Calu3 (cell line): ENCODE data around the gene NR4A1. TPM values are rescaled to one million over a fixed set of nuclear protein-coding genes. Genes with fewer than 3 reads are reported as not detected.

Experiments
- BruUV-seq: library from RNA; stranded (reverse); fragments of 400-500 nt; replicated peaks from 2 replicates; lab custom pipeline; 2021; lab: Mats Ljungman, UMichigan
- CTCF ChIA-PET: fragments of 300-600 bp; sonication (Branson Sonifier 250); formaldehyde crosslinking; loops from one replicate; lab custom pipeline; 2022; ENCODE audit warnings: antibody characterized with exemption; lab: Charles Lee
- DNase-seq: peaks from one replicate; pipeline ENCODE4 v3.0.0; 2022
- H3K27ac Mint-ChIP-seq: one replicate; pipeline ENCODE4 v1.8.0; 2022; ENCODE audit warnings: mixed read lengths; ENCODE audit not compliant: unreplicated experiment
- H3K27me3 Mint-ChIP-seq: one replicate; pipeline ENCODE4 v1.8.0; 2022; ENCODE audit warnings: mixed read lengths; ENCODE audit not compliant: unreplicated experiment
- H3K36me3 Mint-ChIP-seq: one replicate; pipeline ENCODE4 v1.8.0; 2022; ENCODE audit warnings: mild to moderate bottlenecking, moderate library complexity, mixed read lengths; ENCODE audit not compliant: insufficient read depth, unreplicated experiment
- H3K4me1 Mint-ChIP-seq: one replicate; pipeline ENCODE4 v1.8.0; 2022; ENCODE audit warnings: mild to moderate bottlenecking, low read depth, mixed read lengths; ENCODE audit not compliant: unreplicated experiment
- H3K4me3 Mint-ChIP-seq: one replicate; pipeline ENCODE4 v1.8.0; 2022; ENCODE audit warnings: mild to moderate bottlenecking, low read depth, moderate library complexity, mixed read lengths; ENCODE audit not compliant: unreplicated experiment
- H3K9me3 Mint-ChIP-seq: one replicate; pipeline ENCODE4 v1.8.0; 2022; ENCODE audit warnings: low read depth, mixed read lengths; ENCODE audit not compliant: unreplicated experiment
- intact Hi-C: fragments of 100-400 bp; cut with micrococcal nuclease; formaldehyde crosslinking; loops from one replicate; pipeline ENCODE4 v1.10.0; 2022; ENCODE audit not compliant: unreplicated experiment
- total RNA-seq: library from RNA; stranded (reverse); gene quantifications from 2 replicates; pipeline ENCODE4 v1.2.3, GENCODE V29; 2022
- TF ChIP-seq, protein P1 (sequence below): fragments of 200-600 bp; IDR thresholded peaks from one replicate; pipeline ENCODE4 v1.8.0; 2022; ENCODE audit warnings: antibody characterized with exemption; ENCODE audit not compliant: unreplicated experiment

Gene NR4A1
- total RNA-seq, 1 experiment from 2014 or later, result 18.9 TPM

GRCh38 chr12:52063981-52064649 is 12.9 kb downstream of the NR4A1 start:
- peaks cover under 1% of the 10 kb centered on the region for H3K36me3 Mint-ChIP-seq
- CTCF ChIA-PET, result interaction anchor here (0.8 kb wide), 1 partner anchor 39 kb away, joined by 3 read pairs; no protein-coding TSS in a partner anchor
- no TSS peak for BruUV-seq
- H3K27me3 Mint-ChIP-seq, result peaks cover 11% of the 10 kb centered on the region
- no peak overlapping the region for H3K4me3 Mint-ChIP-seq
- TF ChIP-seq, protein P1, sequence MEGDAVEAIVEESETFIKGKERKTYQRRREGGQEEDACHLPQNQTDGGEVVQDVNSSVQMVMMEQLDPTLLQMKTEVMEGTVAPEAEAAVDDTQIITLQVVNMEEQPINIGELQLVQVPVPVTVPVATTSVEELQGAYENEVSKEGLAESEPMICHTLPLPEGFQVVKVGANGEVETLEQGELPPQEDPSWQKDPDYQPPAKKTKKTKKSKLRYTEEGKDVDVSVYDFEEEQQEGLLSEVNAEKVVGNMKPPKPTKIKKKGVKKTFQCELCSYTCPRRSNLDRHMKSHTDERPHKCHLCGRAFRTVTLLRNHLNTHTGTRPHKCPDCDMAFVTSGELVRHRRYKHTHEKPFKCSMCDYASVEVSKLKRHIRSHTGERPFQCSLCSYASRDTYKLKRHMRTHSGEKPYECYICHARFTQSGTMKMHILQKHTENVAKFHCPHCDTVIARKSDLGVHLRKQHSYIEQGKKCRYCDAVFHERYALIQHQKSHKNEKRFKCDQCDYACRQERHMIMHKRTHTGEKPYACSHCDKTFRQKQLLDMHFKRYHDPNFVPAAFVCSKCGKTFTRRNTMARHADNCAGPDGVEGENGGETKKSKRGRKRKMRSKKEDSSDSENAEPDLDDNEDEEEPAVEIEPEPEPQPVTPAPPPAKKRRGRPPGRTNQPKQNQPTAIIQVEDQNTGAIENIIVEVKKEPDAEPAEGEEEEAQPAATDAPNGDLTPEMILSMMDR, result no peak
- no peak for DNase-seq
- no peaks in the 10 kb centered on the region for H3K4me1 Mint-ChIP-seq
- H3K27ac Mint-ChIP-seq, result no peak overlapping the region
- H3K9me3 Mint-ChIP-seq, result no peaks in the 10 kb centered on the region
- intact Hi-C loops, result no loop called here

DNA sequence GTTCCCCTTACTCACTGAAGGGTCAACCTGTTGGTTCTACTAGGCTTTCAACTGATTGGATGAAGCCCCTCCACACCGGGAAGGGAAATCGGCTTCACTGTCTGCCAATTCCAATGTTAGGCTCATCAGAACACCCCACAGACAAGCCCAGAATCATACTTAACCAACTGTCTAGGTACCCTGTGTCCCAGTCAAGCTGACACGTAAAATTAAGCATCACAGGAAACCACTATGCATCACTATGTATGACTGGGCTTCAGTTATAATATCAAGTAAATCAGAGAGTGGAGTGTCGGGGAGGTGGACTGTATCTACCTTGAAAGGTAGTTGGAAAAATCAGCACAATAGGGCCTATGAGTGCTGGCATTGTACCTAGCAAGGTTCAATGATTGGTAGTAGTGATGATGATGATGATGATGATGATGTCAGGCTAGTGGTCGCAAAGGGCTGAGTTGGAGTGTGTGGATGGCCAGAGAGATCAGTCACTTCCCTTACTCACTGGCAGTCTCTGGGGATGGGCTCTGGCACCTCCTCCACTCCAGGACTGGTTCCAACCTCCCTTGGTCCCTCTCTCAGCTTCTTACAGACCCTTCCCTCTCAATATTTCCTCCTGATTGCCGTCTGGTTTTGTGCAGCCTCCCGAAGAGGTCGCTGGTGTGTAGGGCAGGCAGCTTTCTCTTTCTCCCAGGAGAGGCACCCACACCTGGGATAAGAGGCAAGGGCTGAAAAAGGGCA is 15.3 kb downstream of the NR4A1 start:
- Mint-ChIP-seq H3K27me3 (peaks cover 11% of the 10 kb centered on the region), H3K27ac (no peak overlapping the region), H3K9me3 (no peaks in the 10 kb centered on the region), H3K4me1 (peaks cover 13% of the 10 kb centered on the region), H3K4me3 (no peak overlapping the region), H3K36me3 (peaks cover 20% of the 10 kb centered on the region)
- DNase-seq, result no peak
- TF ChIP-seq, protein P1, result no peak
- BruUV-seq, result no TSS peak
- intact Hi-C loops, result no loop called here
- CTCF ChIA-PET, result no interaction called here

DNA sequence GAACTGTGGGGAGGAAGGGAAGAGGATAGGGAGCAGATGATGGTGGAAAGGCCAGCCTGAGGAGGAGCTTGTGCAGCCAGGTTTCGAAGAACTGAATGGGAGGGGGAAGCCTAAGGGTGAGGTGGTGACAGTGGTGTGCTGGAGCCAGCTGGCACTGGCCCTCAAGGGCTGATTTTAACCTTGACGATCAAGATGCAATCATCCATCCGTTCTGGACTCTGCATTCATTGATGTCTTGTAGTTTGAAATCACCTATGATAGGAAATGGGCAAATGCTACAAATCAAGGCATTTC is 15.8 kb downstream of the NR4A1 start:
- Mint-ChIP-seq H3K4me3 (no peak overlapping the region), H3K4me1 (peaks cover 13% of the 10 kb centered on the region), H3K36me3 (peaks cover 20% of the 10 kb centered on the region), H3K9me3 (no peaks in the 10 kb centered on the region), H3K27me3 (peaks cover 11% of the 10 kb centered on the region), H3K27ac (no peak overlapping the region)
- CTCF ChIA-PET, result no interaction called here
- DNase-seq, result no peak
- intact Hi-C loops, result no loop called here
- BruUV-seq, result no TSS peak
- TF ChIP-seq, protein P1, result no peak

- peaks cover 29% of the 10 kb centered on the region for H3K36me3 Mint-ChIP-seq
- H3K27ac Mint-ChIP-seq, result peak within 1 kb of the TSS; percentile 99
- peaks cover 26% of the 10 kb centered on the region for H3K4me1 Mint-ChIP-seq
- CTCF ChIA-PET, result interaction anchor here (0.6 to 2.2 kb wide), 6 partner anchors 18 to 190 kb away, joined by 3 to 25 read pairs (median 6); partner anchors contain the start of gene NR4A1
- TSS peak; percentile 95 for BruUV-seq
- intact Hi-C loops, result no loop called here
- H3K9me3 Mint-ChIP-seq, result no peaks in the 10 kb centered on the region
- DNase-seq, result peak; percentile 86
- H3K27me3 Mint-ChIP-seq, result peaks cover 11% of the 10 kb centered on the region
- TF ChIP-seq, protein P1, result peak; percentile 20
- H3K4me3 Mint-ChIP-seq, result peak within 1 kb of the TSS; percentile 95
Measured at GRCh38 chr12:52069327-52070184, 18.3 kb downstream of the NR4A1 start, which contains the start of gene ATG101. Gene ATG101 (plus strand): TSS chr12:52069978. CDS start chr12:52073651, 3,673 bp downstream.
